ENCODE results near the gene GPD1L.

Gene GPD1L

DNA sequence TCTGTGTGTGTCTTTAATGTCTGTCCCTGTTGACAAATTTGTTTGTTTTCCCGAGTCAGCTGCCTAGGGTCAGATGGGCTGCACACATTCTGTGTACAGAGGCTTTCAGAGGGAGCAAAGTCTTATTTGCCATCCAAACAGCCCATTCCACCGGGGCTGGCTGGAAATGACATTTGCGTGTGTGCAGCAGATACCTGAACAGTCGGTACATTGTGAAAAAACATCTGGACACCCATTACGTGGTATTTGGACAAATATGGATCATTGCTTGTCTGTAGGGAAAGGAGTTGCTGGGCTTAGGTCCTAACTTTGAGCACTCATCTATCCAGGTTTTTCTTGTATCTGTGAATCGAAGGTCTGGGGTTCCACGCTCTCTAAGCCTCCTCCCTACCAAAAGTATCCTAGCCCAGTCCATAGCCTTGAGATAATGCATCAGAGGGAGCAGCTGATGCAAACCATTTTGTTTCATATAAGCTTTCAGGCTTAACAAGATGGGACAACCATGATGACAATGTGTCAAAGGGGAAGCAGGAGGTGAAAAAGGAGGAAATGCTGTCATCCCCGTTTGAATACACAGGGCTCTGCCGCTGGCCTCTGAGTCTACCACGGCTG, 109.9 kb downstream of the GPD1L start:
- no peak for DNase-seq (ENCODE audit: low read depth, low spot score)
- H3K27ac ChIP-seq = no peak overlapping the region

DNA sequence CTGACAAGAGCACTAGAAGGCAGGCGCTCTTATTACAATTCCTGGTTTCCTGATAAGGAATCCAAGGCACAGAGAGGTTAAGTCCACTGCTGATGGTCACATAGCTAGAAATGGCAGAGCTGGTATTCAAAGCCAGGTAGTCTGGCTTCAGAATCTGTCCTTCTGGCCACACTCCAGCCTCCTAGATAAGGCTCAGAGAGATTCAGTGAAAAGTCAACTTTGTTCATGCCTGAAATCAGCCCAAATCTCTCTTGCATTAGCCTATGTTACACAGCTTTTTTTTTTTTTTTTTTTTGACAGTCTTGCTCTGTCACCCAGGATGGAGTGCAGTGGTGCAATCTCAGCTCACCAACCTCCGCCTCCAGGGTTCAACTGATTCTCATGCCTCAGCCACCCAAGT, 110.9 kb downstream of the GPD1L start:
- DNase-seq (ENCODE audit: low read depth, low spot score) = no peak
- no peak overlapping the region for H3K27ac ChIP-seq

Data from epithelial cell of prostate (primary cell).